ENCODE measurements around the gene LIME1. TPM values are rescaled to one million over a fixed set of nuclear protein-coding genes. Genes with fewer than 3 reads are reported as not detected.
A peak's percentile ranks its signal among the peaks of the same experiment; 100 is the strongest.

Gene LIME1
- total and polyA plus RNA-seq, 9 of the 15 experiments (the other 6 are each of a cell fraction or from before 2014, with no cell fraction given) = 0.11 to 17.1 (median 2.8) TPM; not detected in 2

DNA sequence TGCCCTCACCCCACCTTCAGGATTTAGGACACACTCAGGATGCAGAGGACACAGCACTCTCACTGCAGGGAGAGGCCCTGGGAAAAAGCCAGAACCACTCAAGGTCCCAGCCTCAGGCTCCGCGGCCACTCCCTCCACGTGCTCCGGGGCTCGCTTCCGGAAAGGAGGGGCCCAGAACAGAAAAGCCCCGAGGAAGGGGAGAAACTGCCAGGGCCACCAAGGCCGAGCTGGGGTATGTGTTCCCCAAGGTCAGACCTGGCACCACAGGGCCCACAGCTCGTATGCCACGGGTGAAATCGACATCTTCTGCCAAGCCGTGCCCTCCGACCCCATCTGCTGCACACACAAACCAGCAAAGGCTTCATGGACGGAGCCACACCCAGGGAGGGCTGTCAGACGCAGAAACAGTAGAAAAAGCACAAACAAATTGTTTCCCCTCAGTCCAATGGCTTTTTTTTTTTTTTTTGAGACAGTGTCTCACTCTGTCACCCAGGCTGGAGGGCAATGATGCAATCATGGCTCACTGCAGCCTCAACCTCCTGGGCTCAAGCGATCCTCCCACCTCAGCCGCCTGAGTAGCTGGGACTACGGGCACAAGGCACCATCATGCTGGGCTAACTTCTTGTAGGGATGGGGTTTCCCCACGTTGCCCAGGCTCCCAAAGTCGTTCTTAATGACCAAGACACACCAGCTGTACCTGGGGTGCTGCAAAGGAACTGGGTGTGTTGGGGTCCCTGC lies 36.5 kb downstream of the LIME1 start (continued):
- TF ChIP-seq E2F6 (IDR thresholded peaks at IDR 0.05; ENCODE audit: borderline replicate concordance in 1 of 2, extremely low read depth in 1 of 2, insufficient read depth in 1 of 2, insufficient read length in 1 of 2, low read depth in 1 of 2, low read length in 1 of 2, poor library complexity in 1 of 2, severe bottlenecking in 1 of 2) (peak in 1 of 2 experiments; percentile 53), ZNF175 (CRISPR knock-in tag; IDR thresholded peaks at IDR 0.05; ENCODE audit: low read depth) (no peak), JUND (IDR thresholded peaks at IDR 0.05; ENCODE audit: borderline replicate concordance, low read depth, low read length) (0 out of 2 replicates have a peak, but pooled peaks have one; percentile 19), JUND (tag; IDR thresholded peaks at IDR 0.05; ENCODE audit: borderline replicate concordance, low read depth, low read length) (no peak), RNF219 (CRISPR knock-in tag; IDR thresholded peaks at IDR 0.05) (no peak), HEY1 (CRISPR knock-in tag; IDR thresholded peaks at IDR 0.05; ENCODE audit: borderline replicate concordance) (no peak), PHB (CRISPR knock-in tag; IDR thresholded peaks at IDR 0.05) (no peak), ZNF41 (CRISPR knock-in tag; conservative IDR thresholded peaks at IDR 0.05) (no peak), ZFX (CRISPR knock-in tag; IDR thresholded peaks at IDR 0.05) (no peak), SMAD4 (CRISPR knock-in tag; conservative IDR thresholded peaks at IDR 0.05) (peak; percentile 64), ZNF3 (CRISPR knock-in tag; IDR thresholded peaks at IDR 0.05) (no peak), ZNF324 (CRISPR knock-in tag; IDR thresholded peaks at IDR 0.05) (no peak), ATF1 (CRISPR knock-in tag; IDR thresholded peaks at IDR 0.05) (no peak), ATF1 (tag; IDR thresholded peaks at IDR 0.05) (no peak), NR2C2 (CRISPR knock-in tag; IDR thresholded peaks at IDR 0.05) (no peak), NR2C2 (tag; IDR thresholded peaks at IDR 0.05) (peak; percentile 30; the same call in 1 of the 2 replicates), ZKSCAN3 (CRISPR knock-in tag; IDR thresholded peaks at IDR 0.05) (no peak), EGR1 (conservative IDR thresholded peaks at IDR 0.05) (no peak)
- TF ChIP-seq, protein P1, sequence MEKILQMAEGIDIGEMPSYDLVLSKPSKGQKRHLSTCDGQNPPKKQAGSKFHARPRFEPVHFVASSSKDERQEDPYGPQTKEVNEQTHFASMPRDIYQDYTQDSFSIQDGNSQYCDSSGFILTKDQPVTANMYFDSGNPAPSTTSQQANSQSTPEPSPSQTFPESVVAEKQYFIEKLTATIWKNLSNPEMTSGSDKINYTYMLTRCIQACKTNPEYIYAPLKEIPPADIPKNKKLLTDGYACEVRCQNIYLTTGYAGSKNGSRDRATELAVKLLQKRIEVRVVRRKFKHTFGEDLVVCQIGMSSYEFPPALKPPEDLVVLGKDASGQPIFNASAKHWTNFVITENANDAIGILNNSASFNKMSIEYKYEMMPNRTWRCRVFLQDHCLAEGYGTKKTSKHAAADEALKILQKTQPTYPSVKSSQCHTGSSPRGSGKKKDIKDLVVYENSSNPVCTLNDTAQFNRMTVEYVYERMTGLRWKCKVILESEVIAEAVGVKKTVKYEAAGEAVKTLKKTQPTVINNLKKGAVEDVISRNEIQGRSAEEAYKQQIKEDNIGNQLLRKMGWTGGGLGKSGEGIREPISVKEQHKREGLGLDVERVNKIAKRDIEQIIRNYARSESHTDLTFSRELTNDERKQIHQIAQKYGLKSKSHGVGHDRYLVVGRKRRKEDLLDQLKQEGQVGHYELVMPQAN (IDR thresholded peaks at IDR 0.05; ENCODE audit: borderline replicate concordance) = no peak
- TF ChIP-seq, protein P2, sequence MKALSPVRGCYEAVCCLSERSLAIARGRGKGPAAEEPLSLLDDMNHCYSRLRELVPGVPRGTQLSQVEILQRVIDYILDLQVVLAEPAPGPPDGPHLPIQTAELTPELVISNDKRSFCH (CRISPR knock-in tag; IDR thresholded peaks at IDR 0.05) = no peak
- TF ChIP-seq, protein P2 (tag; IDR thresholded peaks at IDR 0.05) = no peak
- TF ChIP-seq, protein P3, sequence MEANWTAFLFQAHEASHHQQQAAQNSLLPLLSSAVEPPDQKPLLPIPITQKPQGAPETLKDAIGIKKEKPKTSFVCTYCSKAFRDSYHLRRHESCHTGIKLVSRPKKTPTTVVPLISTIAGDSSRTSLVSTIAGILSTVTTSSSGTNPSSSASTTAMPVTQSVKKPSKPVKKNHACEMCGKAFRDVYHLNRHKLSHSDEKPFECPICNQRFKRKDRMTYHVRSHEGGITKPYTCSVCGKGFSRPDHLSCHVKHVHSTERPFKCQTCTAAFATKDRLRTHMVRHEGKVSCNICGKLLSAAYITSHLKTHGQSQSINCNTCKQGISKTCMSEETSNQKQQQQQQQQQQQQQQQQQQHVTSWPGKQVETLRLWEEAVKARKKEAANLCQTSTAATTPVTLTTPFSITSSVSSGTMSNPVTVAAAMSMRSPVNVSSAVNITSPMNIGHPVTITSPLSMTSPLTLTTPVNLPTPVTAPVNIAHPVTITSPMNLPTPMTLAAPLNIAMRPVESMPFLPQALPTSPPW (CRISPR knock-in tag; IDR thresholded peaks at IDR 0.05) = 0 out of 2 replicates have a peak, but pooled peaks have one; percentile 32
